MM.1S (cell line): ENCODE measurements around the gene COMT.
A peak's percentile ranks its signal among the peaks of the same experiment; 100 is the strongest.
"Not testable (repeated sequence)": the region's sequence is repeated elsewhere in the genome, so short reads cannot be mapped to it uniquely, and the experiment has no call there.

Experiments used
- DNase-seq: peaks from one replicate; pipeline ENCODE4 v3.0.0-alpha.2; 2015
- H2AFZ ChIP-seq: fragments of 300-600 bp; sonication (generic); 2 replicates; pipeline ENCODE4 v1.6.0; 2016; ENCODE audit warnings: antibody characterized with exemption, low read length
- H3F3A ChIP-seq: fragments of 300-600 bp; sonication (generic); 2 replicates; pipeline ENCODE4 v1.6.1; 2016; ENCODE audit warnings: mild to moderate bottlenecking, antibody characterized with exemption, low read length, moderate library complexity, mixed read lengths; ENCODE audit not compliant: insufficient read depth
- H3K27ac ChIP-seq: fragments of 300-600 bp; sonication (generic); 2 replicates; pipeline ENCODE4 v1.5.1; 2016; ENCODE audit warnings: mild to moderate bottlenecking, low read length
- H3K27me3 ChIP-seq: fragments of 300-600 bp; sonication (generic); replicated peaks from 2 replicates; pipeline ENCODE4 v1.6.0; 2016; ENCODE audit warnings: low read length; ENCODE audit not compliant: insufficient read depth
- H3K36me3 ChIP-seq: fragments of 300-600 bp; sonication (generic); replicated peaks from 2 replicates; pipeline ENCODE4 v1.6.1; 2016; ENCODE audit warnings: mild to moderate bottlenecking, low read length, mixed read lengths; ENCODE audit not compliant: insufficient read depth
- H3K4me1 ChIP-seq: fragments of 300-600 bp; sonication (generic); 2 replicates; pipeline ENCODE4 v1.6.1; 2016; ENCODE audit warnings: low read length, mixed read lengths
- H3K4me2 ChIP-seq: fragments of 300-600 bp; sonication (generic); 2 replicates; pipeline ENCODE4 v1.6.0; 2016; ENCODE audit warnings: low read depth, low read length
- H3K4me3 ChIP-seq: fragments of 300-600 bp; sonication (generic); 2 replicates; pipeline ENCODE4 v1.5.1; 2016; ENCODE audit warnings: low read length, mixed read lengths
- H3K79me2 ChIP-seq: fragments of 300-600 bp; sonication (generic); 2 replicates; pipeline ENCODE4 v1.6.1; 2016; ENCODE audit warnings: mixed run types, low read length, mixed read lengths
- H3K9ac ChIP-seq: fragments of 300-600 bp; sonication (generic); 2 replicates; pipeline ENCODE4 v1.6.1; 2016; ENCODE audit warnings: low read length, mixed read lengths
- H3K9me2 ChIP-seq: fragments of 300-600 bp; sonication (generic); replicated peaks from 2 replicates; pipeline ENCODE4 v1.6.1; 2016; ENCODE audit warnings: mild to moderate bottlenecking, low read length, mixed read lengths; ENCODE audit not compliant: insufficient read depth
- H3K9me3 ChIP-seq: fragments of 300-600 bp; sonication (generic); replicated peaks from 2 replicates; pipeline ENCODE4 v1.6.1; 2016; ENCODE audit warnings: mild to moderate bottlenecking, low read length, mixed read lengths; ENCODE audit not compliant: insufficient read depth
- H4K20me1 ChIP-seq: fragments of 300-600 bp; sonication (generic); 2 replicates; pipeline ENCODE4 v1.6.1; 2016; ENCODE audit warnings: mild to moderate bottlenecking, low read length, moderate library complexity, mixed read lengths; ENCODE audit not compliant: insufficient read depth
- CTCF ChIP-seq: fragments of 300-600 bp; sonication (generic); IDR thresholded peaks from 2 replicates; pipeline ENCODE4 v1.5.1; 2016; ENCODE audit warnings: antibody characterized with exemption, low read length, mixed read lengths
- EZH2 ChIP-seq: fragments of 300-600 bp; sonication (generic); optimal IDR thresholded peaks from 2 replicates; pipeline ENCODE3; 2017; ENCODE audit warnings: low read depth, mild to moderate bottlenecking, antibody characterized with exemption, low read length, mixed read lengths
- EZH2phosphoT487 ChIP-seq: fragments of 300-600 bp; sonication (generic); IDR thresholded peaks from 2 replicates; pipeline ENCODE4 v1.6.1; 2018; ENCODE audit warnings: antibody characterized with exemption, low read length

COMT gene

GRCh38 chr22:19905347-19906276 lies 36.0 kb upstream of the COMT start:
- no peaks in the 10 kb centered on the region for H4K20me1 ChIP-seq
- H3K9ac ChIP-seq, result no peak overlapping the region
- no peak for DNase-seq

GRCh38 chr22:19906864-19907263 lies 34.7 kb upstream of the COMT start:
- not testable (repeated sequence) for H3K9ac ChIP-seq, H3K36me3 ChIP-seq, H3K4me1 ChIP-seq, H3F3A ChIP-seq, H3K79me2 ChIP-seq, H3K27ac ChIP-seq, H2AFZ ChIP-seq, H4K20me1 ChIP-seq, H3K9me3 ChIP-seq, H3K27me3 ChIP-seq, DNase-seq, H3K4me3 ChIP-seq, H3K9me2 ChIP-seq, H3K4me2 ChIP-seq

More at GRCh38 chr22:19905347-19906276, 36.0 kb upstream of the COMT start:
- H3K9me2 ChIP-seq, result no peaks in the 10 kb centered on the region
- H3K79me2 ChIP-seq, result no peaks in the 10 kb centered on the region
- TF ChIP-seq CTCF, result no peak
- no peak for TF ChIP-seq EZH2
- no peak for TF ChIP-seq EZH2phosphoT487
- H3F3A ChIP-seq, result no peaks in the 10 kb centered on the region
- H3K9me3 ChIP-seq, result no peaks in the 10 kb centered on the region
- no peaks in the 10 kb centered on the region for H3K4me1 ChIP-seq
- H3K27me3 ChIP-seq, result no peaks in the 10 kb centered on the region
- no peak overlapping the region for H3K27ac ChIP-seq
- no peak overlapping the region for H3K4me2 ChIP-seq
- no peak overlapping the region for H2AFZ ChIP-seq
- no peaks in the 10 kb centered on the region for H3K36me3 ChIP-seq
- H3K4me3 ChIP-seq, result no peak overlapping the region

- H3K4me3 ChIP-seq, H3K4me2 ChIP-seq, H3K9me3 ChIP-seq, H3K4me1 ChIP-seq, H3K27me3 ChIP-seq, H3K79me2 ChIP-seq, H4K20me1 ChIP-seq, H3K36me3 ChIP-seq, H2AFZ ChIP-seq, H3F3A ChIP-seq, DNase-seq, H3K27ac ChIP-seq, H3K9ac ChIP-seq, H3K9me2 ChIP-seq: not testable (repeated sequence)
Observed at GRCh38 chr22:19907902-19908301, 33.7 kb upstream of the COMT start.

- TF ChIP-seq CTCF (peak; percentile 95), EZH2 (no peak)
- H3K9ac ChIP-seq, result no peak overlapping the region
- no peak overlapping the region for H3K4me3 ChIP-seq
- H3K4me2 ChIP-seq, result no peak overlapping the region
- H4K20me1 ChIP-seq, result no peaks in the 10 kb centered on the region
- no peaks in the 10 kb centered on the region for H3K79me2 ChIP-seq
- H3K4me1 ChIP-seq, result no peaks in the 10 kb centered on the region
- H3K9me2 ChIP-seq, result no peaks in the 10 kb centered on the region
- no peaks in the 10 kb centered on the region for H3K27me3 ChIP-seq
- no peaks in the 10 kb centered on the region for H3K36me3 ChIP-seq
- no peak overlapping the region for H3K27ac ChIP-seq
- peak; percentile 70 for DNase-seq
- no peaks in the 10 kb centered on the region for H3F3A ChIP-seq
- no peak overlapping the region for H2AFZ ChIP-seq
- H3K9me3 ChIP-seq, result no peaks in the 10 kb centered on the region
Observed at GRCh38 chr22:19909350-19910179, 32.0 kb upstream of the COMT start.
